SK-N-MC (cell line): Measurements from ENCODE around the gene CD69.

Source experiments
- EZH2 ChIP-seq: fragments of 200-600 bp; sonication (generic); IDR thresholded peaks from one replicate; pipeline ENCODE4 v1.6.1; 2017; ENCODE audit warnings: antibody characterized with exemption
- FOXP2 ChIP-seq: optimal IDR thresholded peaks from 2 replicates; pipeline ENCODE3; 2011; ENCODE audit warnings: mild to moderate bottlenecking, moderate library complexity; ENCODE audit not compliant: insufficient read depth; ENCODE audit errors: extremely low read length, control extremely low read depth
- POLR2AphosphoS5 ChIP-seq: IDR thresholded peaks from 2 replicates; pipeline ENCODE4 v1.6.1; 2012; ENCODE audit warnings: mild to moderate bottlenecking, low read depth, low read length, borderline replicate concordance

DNA sequence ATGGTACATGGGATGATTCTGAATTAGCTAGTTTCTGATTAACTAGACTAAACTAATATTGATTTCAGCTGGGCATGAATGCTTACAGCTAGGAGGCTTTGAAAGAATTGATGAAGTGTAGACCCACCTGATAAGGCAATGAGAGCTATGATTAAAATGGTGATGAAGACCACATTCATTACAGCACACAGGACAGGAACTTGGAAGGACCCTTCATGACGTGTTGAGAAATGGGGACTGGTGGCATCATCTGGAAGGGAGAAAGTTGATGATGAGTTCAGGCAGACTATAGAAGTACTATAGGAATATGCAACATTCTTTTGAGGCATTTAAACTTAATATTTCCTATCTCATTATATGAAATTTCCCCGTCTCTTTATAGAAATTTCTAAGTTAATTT lies 4.5 kb downstream of the CD69 start:
- no peak for TF ChIP-seq POLR2AphosphoS5
- no peak for TF ChIP-seq EZH2
- no peak for TF ChIP-seq FOXP2
